GM12878 (cell line): Measurements from ENCODE around the gene MGLL.

Source experiments
- CTCF ChIP-seq, 3 experiments: IDR thresholded peaks in 2 of 3; conservative IDR thresholded peaks in 1 of 3; 2 replicates each; pipeline ENCODE4 v1.5.1; 2011; ENCODE audit warnings: low read depth in 3 of 3, low read length in 3 of 3, mild to moderate bottlenecking in 3 of 3, control low read depth in 2 of 3, moderate library complexity in 2 of 3, inconsistent platforms in 1 of 3, mixed read lengths in 1 of 3; ENCODE audit not compliant: control insufficient read depth in 2 of 3, insufficient read depth in 1 of 3; ENCODE audit errors: extremely low read depth in 1 of 3
- EP300 ChIP-seq, 2 experiments: fragments of 150-350 bp in 1 of 2; IDR thresholded peaks; 2 replicates each; pipeline ENCODE4 v1.6.1; 2011 to 2012; ENCODE audit warnings: low read depth in 2 of 2, low read length in 2 of 2, borderline replicate concordance in 1 of 2, improper control_type of control experiment in 1 of 2, inconsistent platforms in 1 of 2; ENCODE audit not compliant: control insufficient read depth in 1 of 2
- JUND ChIP-seq: IDR thresholded peaks from 2 replicates; pipeline ENCODE4 v1.6.1; 2012; ENCODE audit warnings: low read depth, mild to moderate bottlenecking, low read length, improper control_type of control experiment, moderate library complexity
- TBL1XR1 ChIP-seq: IDR thresholded peaks from 2 replicates; pipeline ENCODE4 v1.6.1; 2012; ENCODE audit warnings: low read depth, low read length, improper control_type of control experiment

- TF ChIP-seq CTCF (IDR thresholded peaks at IDR 0.05 in 2 of 3, conservative IDR thresholded peaks at IDR 0.05 in 1 of 3; ENCODE audit: control insufficient read depth in 2 of 3, extremely low read depth in 1 of 3, insufficient read depth in 1 of 3, low read depth in 3 of 3, low read length in 3 of 3) (no peak), JUND (no peak), EP300 (IDR thresholded peaks at IDR 0.05; ENCODE audit: borderline replicate concordance in 1 of 2, control insufficient read depth in 1 of 2, low read depth in 2 of 2, low read length in 2 of 2) (no peak), TBL1XR1 (no peak)
Observed at GRCh38 chr3:127773752-127774395, 48.4 kb downstream of the MGLL start.
